ENCODE results near the gene TLR1.
"Not testable (repeated sequence)": the region's sequence is repeated elsewhere in the genome, so short reads cannot be mapped to it uniquely, and the experiment has no call there.

TLR1 gene

DNA sequence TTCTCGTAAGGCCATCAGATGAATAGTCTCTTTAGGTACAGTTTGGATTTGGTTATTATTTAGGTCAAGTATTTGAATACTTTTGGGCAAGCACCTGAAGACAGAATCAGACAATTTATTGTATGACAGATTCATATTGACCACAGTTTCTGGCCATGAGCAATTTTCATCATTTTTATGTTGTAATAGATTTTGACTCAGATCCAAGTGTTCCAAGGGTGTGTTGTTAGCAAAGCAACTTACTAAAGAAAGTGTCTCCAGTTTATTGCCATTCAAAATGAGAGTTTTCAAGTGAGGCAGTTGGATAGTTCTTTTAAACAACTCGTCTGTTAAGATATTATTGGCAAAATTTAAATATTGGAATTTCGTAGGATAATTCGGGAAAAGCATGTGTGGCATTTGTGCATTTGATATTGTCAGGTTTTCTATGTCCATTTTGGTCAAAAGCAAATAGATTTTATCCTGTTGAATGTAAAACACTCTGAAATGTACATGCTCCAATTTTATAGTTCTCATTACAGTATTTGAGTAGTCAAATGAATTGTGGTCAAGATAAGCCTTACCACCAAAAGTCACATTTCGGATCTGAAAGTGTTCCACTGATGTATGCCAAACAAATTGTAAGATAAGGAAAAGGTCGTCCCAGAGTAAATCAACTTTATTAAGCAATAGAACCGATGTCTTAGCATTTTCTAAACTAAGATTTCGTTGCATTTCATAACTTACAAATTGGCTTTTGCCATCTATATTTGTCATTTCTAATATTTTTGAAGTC lies 30.2 kb downstream of the TLR1 start:
- ChIA-PET CTCF (interaction anchor here (7.0 to 11.2 kb wide), 2 partner anchors 8 to 14 kb away, joined by 85 to 125 read pairs; partner anchors contain the start of gene TLR10), POLR2A (no interaction called here)
- TF ChIP-seq, protein P1, sequence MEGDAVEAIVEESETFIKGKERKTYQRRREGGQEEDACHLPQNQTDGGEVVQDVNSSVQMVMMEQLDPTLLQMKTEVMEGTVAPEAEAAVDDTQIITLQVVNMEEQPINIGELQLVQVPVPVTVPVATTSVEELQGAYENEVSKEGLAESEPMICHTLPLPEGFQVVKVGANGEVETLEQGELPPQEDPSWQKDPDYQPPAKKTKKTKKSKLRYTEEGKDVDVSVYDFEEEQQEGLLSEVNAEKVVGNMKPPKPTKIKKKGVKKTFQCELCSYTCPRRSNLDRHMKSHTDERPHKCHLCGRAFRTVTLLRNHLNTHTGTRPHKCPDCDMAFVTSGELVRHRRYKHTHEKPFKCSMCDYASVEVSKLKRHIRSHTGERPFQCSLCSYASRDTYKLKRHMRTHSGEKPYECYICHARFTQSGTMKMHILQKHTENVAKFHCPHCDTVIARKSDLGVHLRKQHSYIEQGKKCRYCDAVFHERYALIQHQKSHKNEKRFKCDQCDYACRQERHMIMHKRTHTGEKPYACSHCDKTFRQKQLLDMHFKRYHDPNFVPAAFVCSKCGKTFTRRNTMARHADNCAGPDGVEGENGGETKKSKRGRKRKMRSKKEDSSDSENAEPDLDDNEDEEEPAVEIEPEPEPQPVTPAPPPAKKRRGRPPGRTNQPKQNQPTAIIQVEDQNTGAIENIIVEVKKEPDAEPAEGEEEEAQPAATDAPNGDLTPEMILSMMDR (IDR thresholded peaks at IDR 0.05; ENCODE audit: insufficient read depth, low read length, missing control alignments): no peak
- no peak for DNase-seq (ENCODE audit: low read depth, low spot score)
- no peak overlapping the region for H3K4me3 ChIP-seq (ENCODE audit: low read depth, low read length)

DNA sequence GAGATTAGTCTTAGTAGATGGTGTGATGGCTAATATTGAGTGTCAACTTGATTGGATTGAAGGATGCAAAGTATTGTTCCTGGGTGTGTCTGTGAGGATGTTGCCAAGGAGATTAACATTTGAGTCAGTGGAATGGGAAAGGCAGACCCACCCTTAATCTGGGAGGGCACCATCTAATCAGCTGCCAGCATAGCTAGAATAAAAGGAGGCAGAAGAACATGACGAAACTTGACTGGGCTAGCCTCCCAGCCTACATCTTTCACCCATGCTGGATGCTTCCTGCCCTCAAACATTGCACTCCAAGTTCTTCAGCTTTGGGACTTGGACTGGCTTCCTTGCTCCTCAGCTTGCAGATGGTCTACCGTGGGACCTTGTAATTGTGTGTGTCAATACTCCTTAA lies 34.3 kb downstream of the TLR1 start:
- H3K4me3 ChIP-seq (ENCODE audit: low read depth, low read length); POLR2A ChIA-PET: not testable (repeated sequence)
- CTCF ChIA-PET: interaction anchor here (1.6 to 11.2 kb wide), 4 partner anchors 10 to 365 kb away, joined by 4 to 125 read pairs (median 45); partner anchors contain the start of gene TLR10

DNA sequence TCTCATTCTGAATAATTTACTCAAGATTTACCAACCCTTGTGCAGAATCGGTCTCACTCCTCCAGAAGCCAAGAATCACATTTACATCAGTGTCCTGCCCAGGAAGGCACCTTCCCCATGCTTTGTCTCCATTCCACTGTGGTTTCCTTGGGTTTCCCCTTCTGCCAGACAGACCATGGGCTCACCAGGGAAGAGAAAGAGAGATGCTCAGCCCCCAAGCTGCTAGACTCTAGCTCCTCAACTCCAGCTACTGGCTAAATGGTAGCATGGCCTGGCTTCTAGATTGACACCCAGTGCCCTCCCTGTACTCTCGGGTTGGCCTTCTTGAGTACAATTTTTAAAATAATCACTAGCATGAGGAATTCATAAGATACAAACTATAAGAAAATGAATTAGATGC lies 34.7 kb downstream of the TLR1 start:
- TF ChIP-seq, protein P1 (IDR thresholded peaks at IDR 0.05; ENCODE audit: insufficient read depth, low read length, missing control alignments): no peak
- DNase-seq (ENCODE audit: low read depth, low spot score): no peak
- no peak overlapping the region for H3K4me3 ChIP-seq (ENCODE audit: low read depth, low read length)
- ChIA-PET POLR2A (no interaction called here), CTCF (interaction anchor here (1.6 to 11.2 kb wide), 4 partner anchors 10 to 365 kb away, joined by 4 to 125 read pairs (median 45); partner anchors contain the start of gene TLR10)

More for the DNA sequence above, 34.3 kb downstream of the TLR1 start:
- not testable (repeated sequence) for DNase-seq (ENCODE audit: low read depth, low spot score)

DNA sequence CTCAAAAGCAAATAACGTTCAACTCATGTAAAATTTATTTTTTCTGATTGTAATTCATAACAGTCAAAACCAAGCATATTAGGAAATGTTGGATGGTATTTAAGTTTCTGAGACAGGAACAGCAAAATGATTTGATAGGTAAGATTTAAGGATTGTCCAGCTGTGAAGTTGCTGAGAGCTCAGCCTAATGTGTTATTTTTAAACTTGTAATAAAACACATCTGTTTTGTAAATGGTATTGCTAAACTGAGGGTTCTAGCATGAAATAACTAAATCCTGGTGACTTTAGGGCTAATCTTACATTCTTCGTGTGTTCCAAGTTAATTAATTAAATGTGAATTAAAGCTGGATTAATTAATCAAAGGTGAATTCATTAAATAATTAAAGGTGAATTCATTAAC lies 35.1 kb downstream of the TLR1 start:
- no peak for DNase-seq (ENCODE audit: low read depth, low spot score)
- ChIA-PET POLR2A (no interaction called here), CTCF (interaction anchor here (1.5 to 11.2 kb wide), 5 partner anchors 9 to 366 kb away, joined by 4 to 125 read pairs (median 7); partner anchors contain the start of genes TLR1 and TLR10)
- H3K4me3 ChIP-seq (ENCODE audit: low read depth, low read length): no peak overlapping the region
- TF ChIP-seq, protein P1 (IDR thresholded peaks at IDR 0.05; ENCODE audit: insufficient read depth, low read length, missing control alignments): no peak

DNA sequence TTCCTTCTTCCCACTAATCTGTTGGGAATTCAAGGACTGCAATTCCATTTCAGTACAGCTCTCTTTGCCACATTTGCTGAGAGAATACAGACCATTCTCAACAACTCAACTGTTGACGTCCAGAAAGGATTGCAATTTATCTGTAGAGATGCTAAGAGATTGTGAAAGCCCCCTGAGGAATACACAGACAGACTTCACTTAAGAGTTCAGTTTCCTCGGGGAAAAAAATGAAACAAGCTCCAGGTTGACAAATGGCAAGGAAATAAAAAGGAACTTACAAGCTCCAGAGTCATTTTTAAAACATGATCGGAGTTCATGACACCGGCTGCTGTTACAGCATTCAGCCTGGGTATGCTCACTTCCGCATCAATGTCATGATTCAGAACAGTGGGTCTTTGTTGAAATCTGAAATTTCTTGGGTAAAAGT lies 35.6 kb downstream of the TLR1 start:
- no peak overlapping the region for H3K4me3 ChIP-seq (ENCODE audit: low read depth, low read length)
- ChIA-PET POLR2A (no interaction called here), CTCF (interaction anchor here (1.5 to 11.2 kb wide), 5 partner anchors 9 to 366 kb away, joined by 4 to 125 read pairs (median 7); partner anchors contain the start of genes TLR1 and TLR10)
- DNase-seq (ENCODE audit: low read depth, low spot score): no peak
- TF ChIP-seq, protein P1 (IDR thresholded peaks at IDR 0.05; ENCODE audit: insufficient read depth, low read length, missing control alignments): no peak

DNA sequence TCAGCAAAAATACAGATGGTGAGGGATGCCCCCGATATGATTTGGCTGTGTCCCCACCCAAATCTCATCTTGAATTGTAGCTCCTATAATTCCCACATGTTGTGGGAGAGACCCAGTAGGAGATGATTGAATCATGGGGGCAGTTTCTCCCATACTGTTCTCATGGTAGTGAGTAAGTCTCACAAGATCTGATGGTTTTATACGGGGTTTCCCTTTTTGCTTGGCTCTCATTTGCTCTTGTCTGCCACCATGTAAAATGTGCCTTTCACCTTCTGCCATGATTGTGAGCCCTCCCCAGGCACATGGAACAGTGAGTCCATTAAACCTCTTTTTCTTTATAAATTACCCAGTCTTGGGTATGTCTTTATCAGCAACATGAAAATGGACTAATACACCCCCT lies 37.7 kb downstream of the TLR1 start:
- DNase-seq (ENCODE audit: low read depth, low spot score); H3K4me3 ChIP-seq (ENCODE audit: low read depth, low read length); POLR2A ChIA-PET: not testable (repeated sequence)
- CTCF ChIA-PET: interaction anchor here (2.4 to 11.2 kb wide), 2 partner anchors 10 to 16 kb away, joined by 10 to 125 read pairs; partner anchors contain the start of gene TLR10

DNA sequence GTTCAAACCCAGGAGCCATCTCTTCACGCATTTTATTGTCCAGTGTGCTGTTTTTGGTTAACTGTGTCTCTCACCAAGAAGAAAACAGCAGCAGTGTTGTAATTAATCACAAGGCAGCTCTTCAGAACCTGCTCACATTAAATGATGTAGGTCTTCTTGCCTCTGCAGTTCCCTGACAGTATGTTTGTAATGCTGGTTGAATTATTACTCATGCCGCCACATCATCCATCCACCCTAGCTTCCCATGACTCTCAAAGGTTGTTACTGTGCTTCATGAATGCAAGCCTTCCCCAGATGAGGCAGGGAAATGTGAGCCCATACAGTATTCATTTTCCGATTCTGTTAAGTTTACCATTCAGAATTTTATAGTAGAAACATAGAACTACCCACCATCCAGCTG lies 39.2 kb downstream of the TLR1 start:
- TF ChIP-seq, protein P1 (IDR thresholded peaks at IDR 0.05; ENCODE audit: insufficient read depth, low read length, missing control alignments): no peak
- no peak for DNase-seq (ENCODE audit: low read depth, low spot score)
- ChIA-PET POLR2A (interaction anchor here (0.6 kb wide), 1 partner anchor 694 kb away, joined by 4 read pairs; no protein-coding TSS in a partner anchor), CTCF (interaction anchor here (0.9 to 11.2 kb wide), 7 partner anchors 8 to 586 kb away, joined by 3 to 125 read pairs (median 8); partner anchors contain the start of genes TLR1 and TLR10)
- H3K4me3 ChIP-seq (ENCODE audit: low read depth, low read length): no peak overlapping the region
